HG03442 (cell line): ENCODE data around the gene OSBPL2.

Experiments used
- ATAC-seq: cut with Tn5 transposase; IDR thresholded peaks from one replicate; pipeline ENCODE4 v1.9.1; 2021; ENCODE audit warnings: mild to moderate bottlenecking, moderate library complexity; ENCODE audit not compliant: unreplicated experiment

OSBPL2 gene

GRCh38 chr20:62281161-62281933 is 43.0 kb downstream of the OSBPL2 start:
- no peak for ATAC-seq

- no peak for ATAC-seq
Measured at GRCh38 chr20:62282103-62282502, 43.8 kb downstream of the OSBPL2 start.

GRCh38 chr20:62282877-62283503 is 44.7 kb downstream of the OSBPL2 start:
- no peak for ATAC-seq

GRCh38 chr20:62284448-62284847 is 46.1 kb downstream of the OSBPL2 start:
- no peak for ATAC-seq

GRCh38 chr20:62285151-62285550 is 46.8 kb downstream of the OSBPL2 start:
- no peak for ATAC-seq

- ATAC-seq: no peak
Measured at GRCh38 chr20:62285722-62286121, 47.4 kb downstream of the OSBPL2 start.

GRCh38 chr20:62286493-62287064 is 48.3 kb downstream of the OSBPL2 start:
- no peak for ATAC-seq

GRCh38 chr20:62287129-62287528 is 48.8 kb downstream of the OSBPL2 start:
- ATAC-seq: no peak

- no peak for ATAC-seq
Measured at GRCh38 chr20:62287759-62288534, 49.6 kb downstream of the OSBPL2 start.

GRCh38 chr20:62288535-62289105 is 50.3 kb downstream of the OSBPL2 start:
- ATAC-seq: no peak

- ATAC-seq: no peak
Measured at GRCh38 chr20:62289131-62289530, 50.8 kb downstream of the OSBPL2 start.

- ATAC-seq: no peak
Measured at GRCh38 chr20:62289898-62290297, 51.6 kb downstream of the OSBPL2 start.

- no peak for ATAC-seq
Measured at GRCh38 chr20:62291251-62292066, 53.1 kb downstream of the OSBPL2 start.

GRCh38 chr20:62292108-62292507 is 53.8 kb downstream of the OSBPL2 start:
- no peak for ATAC-seq

- ATAC-seq: no peak
Measured at GRCh38 chr20:62293111-62293784, 54.9 kb downstream of the OSBPL2 start.

- ATAC-seq: no peak
Measured at GRCh38 chr20:62293946-62294345, 55.6 kb downstream of the OSBPL2 start.

- no peak for ATAC-seq
Measured at GRCh38 chr20:62294516-62294915, 56.2 kb downstream of the OSBPL2 start.

GRCh38 chr20:62296724-62297448 is 58.6 kb downstream of the OSBPL2 start:
- no peak for ATAC-seq
